HG03159 (cell line): ENCODE data around the gene SEPTIN2.
"Not testable (repeated sequence)": the region's sequence is repeated elsewhere in the genome, so short reads cannot be mapped to it uniquely, and the experiment has no call there.

ENCODE experiments used
- ATAC-seq: cut with Tn5 transposase; IDR thresholded peaks from one replicate; pipeline ENCODE4 v1.9.1; 2021; ENCODE audit warnings: mild to moderate bottlenecking, moderate library complexity; ENCODE audit not compliant: unreplicated experiment

The SEPTIN2 gene

GRCh38 chr2:241349941-241350340, 34.2 kb downstream of the SEPTIN2 start:
- no peak for ATAC-seq

- ATAC-seq = no peak
These were observed 34.8 kb downstream of the SEPTIN2 start for GRCh38 chr2:241350530-241350877.

- ATAC-seq = no peak
These were observed 35.3 kb downstream of the SEPTIN2 start for GRCh38 chr2:241350878-241351639.

GRCh38 chr2:241351640-241352031, 35.9 kb downstream of the SEPTIN2 start:
- no peak for ATAC-seq

GRCh38 chr2:241352227-241352626, 36.5 kb downstream of the SEPTIN2 start:
- no peak for ATAC-seq

GRCh38 chr2:241354668-241355658, 39.2 kb downstream of the SEPTIN2 start:
- peak; percentile 23 for ATAC-seq

GRCh38 chr2:241355983-241356870, 40.5 kb downstream of the SEPTIN2 start, which contains the start of gene FARP2:
Gene FARP2, plus strand, starts transcription at chr2:241356285. Its CDS starts 16,823 bp downstream, at chr2:241373108.
- ATAC-seq = peak; percentile 78

GRCh38 chr2:241356871-241357260, 41.1 kb downstream of the SEPTIN2 start:
- ATAC-seq = no peak

GRCh38 chr2:241357531-241357930, 41.8 kb downstream of the SEPTIN2 start:
- no peak for ATAC-seq

- peak; percentile 39 for ATAC-seq
These were observed 42.7 kb downstream of the SEPTIN2 start for GRCh38 chr2:241358470-241358869.

- ATAC-seq = no peak
These were observed 43.8 kb downstream of the SEPTIN2 start for GRCh38 chr2:241359481-241360045.

GRCh38 chr2:241363426-241363825, 47.7 kb downstream of the SEPTIN2 start:
- ATAC-seq = no peak

- no peak for ATAC-seq
These were observed 49.1 kb downstream of the SEPTIN2 start for GRCh38 chr2:241364781-241365180.

- ATAC-seq = no peak
These were observed 51.0 kb downstream of the SEPTIN2 start for GRCh38 chr2:241366678-241367077.

- no peak for ATAC-seq
These were observed 52.9 kb downstream of the SEPTIN2 start for GRCh38 chr2:241368643-241369042.

GRCh38 chr2:241372361-241372992, 56.8 kb downstream of the SEPTIN2 start:
- no peak for ATAC-seq

GRCh38 chr2:241373446-241373845, 57.7 kb downstream of the SEPTIN2 start:
- ATAC-seq = no peak

GRCh38 chr2:241373906-241374305, 58.2 kb downstream of the SEPTIN2 start:
- not testable (repeated sequence) for ATAC-seq

GRCh38 chr2:241375300-241375699, 59.6 kb downstream of the SEPTIN2 start:
- ATAC-seq = no peak

- no peak for ATAC-seq
These were observed 61.1 kb downstream of the SEPTIN2 start for GRCh38 chr2:241376808-241377207.
